Measurements from ENCODE around the gene ST8SIA5.

The ST8SIA5 gene

GRCh38 chr18:46705521-46705920, 51.3 kb downstream of the ST8SIA5 start:
- DNase-seq = no peak

- no peak for DNase-seq
Measured at GRCh38 chr18:46704816-46705215, 52.0 kb downstream of the ST8SIA5 start.

DNA sequence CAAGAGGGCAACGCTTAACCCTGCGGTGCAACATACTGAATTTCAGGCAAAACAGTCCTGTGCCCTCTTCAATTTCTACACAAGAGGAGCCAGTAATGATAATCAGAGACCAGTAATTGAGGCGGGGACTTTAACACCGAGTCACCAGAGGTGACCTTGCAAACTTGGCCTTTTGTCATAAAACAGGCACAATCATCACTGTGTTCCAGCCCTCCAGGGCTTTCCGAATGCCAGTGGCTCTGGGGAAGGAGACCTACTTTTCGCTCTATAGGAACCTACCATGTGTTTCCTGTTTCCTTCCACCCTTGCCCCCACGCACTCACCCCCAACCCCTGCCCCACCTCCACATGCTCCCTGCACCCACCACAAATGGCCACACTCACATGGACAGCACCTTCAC, 52.7 kb downstream of the ST8SIA5 start:
- DNase-seq = no peak

DNA sequence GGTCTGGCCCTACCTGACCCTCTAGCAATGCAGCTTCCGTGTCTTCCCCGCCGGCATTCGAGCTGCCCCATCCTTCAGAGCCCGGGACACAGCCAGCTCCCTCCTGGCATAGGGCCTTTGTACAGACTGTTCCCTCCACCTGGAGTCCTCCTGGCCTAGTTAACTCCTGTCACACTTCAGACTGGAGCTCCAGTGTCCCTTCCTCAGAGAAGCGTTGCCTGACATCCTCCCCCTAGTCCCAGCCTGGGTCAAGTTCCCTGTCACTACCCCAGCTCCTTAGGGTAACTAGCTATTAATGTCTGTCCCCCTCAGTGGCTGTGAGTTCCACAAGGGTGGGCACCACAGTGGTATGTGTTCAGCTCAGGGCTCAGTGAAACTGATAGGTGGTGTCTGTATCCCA, 54.4 kb downstream of the ST8SIA5 start:
- no peak for DNase-seq

DNA sequence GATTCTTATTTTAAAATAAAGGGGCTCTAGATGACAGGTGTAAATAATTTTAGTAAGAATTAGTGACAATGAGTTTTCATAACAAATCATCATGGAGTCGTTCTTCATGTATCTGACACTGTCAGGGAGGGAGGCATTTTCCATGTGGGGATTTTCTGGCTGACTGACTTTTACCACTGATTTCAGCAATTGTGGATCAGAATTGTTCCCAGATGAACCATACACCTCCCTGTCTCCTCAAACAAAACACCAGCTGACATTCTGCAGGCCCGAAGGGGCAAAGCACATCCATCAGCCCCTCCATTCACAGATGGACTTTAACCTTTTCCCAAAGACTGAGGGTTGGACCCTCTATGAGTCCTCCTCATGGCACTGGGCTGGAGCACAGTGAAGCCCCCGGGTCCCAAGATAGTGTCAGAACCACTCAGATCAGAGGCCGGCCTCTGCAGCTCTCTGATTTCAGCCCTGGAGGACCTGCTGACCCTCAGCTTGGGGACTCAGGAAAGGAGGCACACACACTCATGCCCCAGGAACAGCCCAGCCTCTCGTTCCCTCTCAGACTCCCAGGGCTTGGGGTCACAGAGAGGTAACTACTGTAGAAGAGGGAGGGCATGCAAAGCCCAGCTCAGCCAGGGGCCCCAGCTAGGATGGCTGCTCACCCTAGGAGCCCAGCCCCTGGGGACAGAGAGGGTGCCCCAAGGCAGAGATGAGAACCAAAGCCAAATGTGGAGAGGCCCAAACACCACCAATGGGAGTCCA, 56.6 kb downstream of the ST8SIA5 start:
- no peak for DNase-seq

DNA sequence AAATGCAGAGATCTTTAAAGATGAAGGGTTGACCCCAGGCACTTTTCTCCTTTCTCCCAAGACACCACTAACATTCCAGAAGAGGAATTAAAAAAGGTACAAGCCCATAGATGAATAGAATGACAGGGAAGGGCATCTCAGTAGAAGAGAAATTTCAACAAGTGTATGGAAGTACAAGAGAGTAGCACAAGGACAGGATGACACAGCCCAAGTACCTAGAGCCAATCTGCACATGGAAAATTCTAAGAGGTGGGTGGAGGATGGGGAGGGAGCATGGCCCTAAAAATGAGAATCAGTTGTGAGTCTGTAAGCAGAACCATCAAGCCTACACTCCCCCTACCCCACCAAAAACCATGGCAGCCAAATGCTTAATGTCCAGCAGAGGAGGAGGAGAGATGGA, 60.2 kb downstream of the ST8SIA5 start:
- no peak for DNase-seq

- DNase-seq = no peak
Measured at GRCh38 chr18:46696268-46696667, 60.6 kb downstream of the ST8SIA5 start.

DNA sequence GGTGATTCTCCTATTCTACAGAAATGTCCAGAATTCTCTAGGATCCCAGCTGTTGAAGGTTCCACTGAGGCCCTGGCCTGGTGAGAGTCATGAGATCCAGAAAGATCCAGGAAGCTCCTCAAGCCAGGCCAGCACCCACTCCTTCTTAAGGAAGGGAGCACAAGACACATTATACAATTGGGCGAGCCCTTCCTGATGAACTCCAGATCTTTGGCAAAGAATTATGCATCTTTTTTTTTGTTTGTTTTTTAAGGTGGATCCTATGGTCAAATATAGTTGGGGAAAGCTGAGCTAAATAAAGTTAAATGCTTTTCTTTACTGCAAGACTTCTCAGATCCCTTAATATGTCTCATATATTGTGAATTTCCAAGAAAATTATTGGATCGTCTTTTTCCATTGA, 62.9 kb downstream of the ST8SIA5 start:
- DNase-seq = no peak

DNA sequence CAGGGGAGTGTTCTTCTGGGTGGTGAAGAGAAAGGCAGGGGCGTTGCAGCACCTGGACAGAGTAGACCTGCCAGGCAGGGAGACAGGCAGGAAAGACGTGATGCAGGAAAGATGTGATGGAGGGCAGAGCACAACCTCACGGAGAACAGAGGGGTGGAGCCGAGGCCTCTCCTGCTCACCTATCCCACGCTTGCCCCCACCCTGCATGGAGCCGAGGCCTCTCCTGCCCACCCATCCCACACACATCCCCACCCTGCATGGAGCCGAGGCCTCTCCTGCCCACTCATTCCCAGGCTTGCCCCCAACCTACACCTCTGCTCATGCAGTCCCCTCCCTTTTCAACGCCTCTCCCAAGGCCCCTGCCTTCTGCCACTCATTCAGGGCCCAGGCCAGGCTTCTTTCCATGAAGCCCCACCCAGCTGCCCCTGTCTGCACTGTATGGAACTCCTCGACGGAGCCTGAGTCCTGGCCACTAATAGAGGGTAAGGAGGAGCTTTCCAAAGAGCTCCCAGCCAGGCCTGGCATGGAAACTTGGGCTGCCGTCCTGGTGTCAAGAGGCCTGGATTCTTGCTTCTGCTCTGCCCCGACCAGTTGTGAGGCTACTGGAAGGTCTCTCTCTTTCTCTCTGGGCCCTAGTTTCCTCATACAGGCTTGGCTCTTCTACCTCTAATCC, 67.9 kb downstream of the ST8SIA5 start:
- no peak for DNase-seq

GRCh38 chr18:46686186-46686585, 70.7 kb downstream of the ST8SIA5 start:
- no peak for DNase-seq

DNA sequence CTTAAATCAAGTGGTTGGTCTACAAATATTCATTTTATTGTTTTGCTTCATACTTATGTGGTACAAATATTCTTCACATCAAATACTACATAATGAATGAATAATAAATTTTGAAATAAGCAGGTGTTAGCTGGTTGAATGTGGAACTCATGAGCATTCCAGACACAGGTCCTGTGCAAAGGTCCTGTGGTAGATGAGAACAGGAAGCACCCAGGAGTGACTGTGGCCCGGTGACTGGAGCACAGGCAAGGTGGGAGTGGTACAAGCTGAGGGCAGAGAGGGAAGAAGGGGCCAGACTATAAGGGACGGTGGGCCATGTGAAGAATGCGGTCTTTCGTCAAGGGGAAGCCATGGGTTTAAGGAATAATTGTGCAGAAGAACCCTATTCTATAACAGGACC, 73.6 kb downstream of the ST8SIA5 start:
- no peak for DNase-seq

DNA sequence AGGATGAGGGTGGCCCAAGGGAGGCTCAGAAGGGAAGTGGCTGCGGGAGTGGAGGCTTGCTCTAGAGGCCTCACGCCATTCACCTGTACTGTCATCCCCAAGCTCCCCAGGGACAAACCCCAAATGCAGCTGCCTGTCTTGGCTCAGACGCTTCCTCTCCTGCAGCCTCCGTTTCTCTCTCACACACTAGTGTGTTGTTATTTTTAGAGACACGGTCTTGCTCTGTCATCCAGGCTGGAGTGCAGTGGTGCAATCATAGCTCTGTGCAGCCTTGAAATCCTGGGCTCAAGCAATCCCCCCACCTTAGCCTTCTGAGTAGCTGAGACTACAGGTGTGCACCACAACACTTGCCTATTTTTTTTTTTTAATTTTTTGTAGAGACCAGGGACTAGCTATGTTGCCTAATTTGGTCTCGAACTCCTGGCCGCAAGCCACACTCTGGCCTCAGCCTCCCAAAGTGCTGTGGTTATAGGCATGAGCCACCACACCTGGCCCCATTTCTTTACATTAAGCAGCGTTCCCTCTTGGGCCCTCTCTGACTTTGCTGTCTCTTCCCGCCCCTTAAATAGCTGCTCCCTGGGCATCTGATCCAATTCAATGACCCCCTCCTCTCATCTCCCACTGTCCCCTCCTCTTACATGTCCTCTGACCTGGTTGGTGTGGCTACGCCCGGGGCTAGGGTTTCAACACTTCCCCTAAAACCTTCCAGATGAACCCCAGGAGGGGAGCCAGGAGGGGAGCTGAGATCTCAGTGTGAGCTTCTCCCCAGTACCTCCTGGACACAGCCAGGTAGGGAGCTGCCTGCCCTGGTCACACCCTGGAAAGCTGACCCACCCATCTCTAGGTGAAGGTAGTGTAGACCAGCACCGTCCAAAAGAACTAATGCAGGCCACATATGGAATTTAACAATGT, 75.8 kb downstream of the ST8SIA5 start:
- DNase-seq = no peak

DNA sequence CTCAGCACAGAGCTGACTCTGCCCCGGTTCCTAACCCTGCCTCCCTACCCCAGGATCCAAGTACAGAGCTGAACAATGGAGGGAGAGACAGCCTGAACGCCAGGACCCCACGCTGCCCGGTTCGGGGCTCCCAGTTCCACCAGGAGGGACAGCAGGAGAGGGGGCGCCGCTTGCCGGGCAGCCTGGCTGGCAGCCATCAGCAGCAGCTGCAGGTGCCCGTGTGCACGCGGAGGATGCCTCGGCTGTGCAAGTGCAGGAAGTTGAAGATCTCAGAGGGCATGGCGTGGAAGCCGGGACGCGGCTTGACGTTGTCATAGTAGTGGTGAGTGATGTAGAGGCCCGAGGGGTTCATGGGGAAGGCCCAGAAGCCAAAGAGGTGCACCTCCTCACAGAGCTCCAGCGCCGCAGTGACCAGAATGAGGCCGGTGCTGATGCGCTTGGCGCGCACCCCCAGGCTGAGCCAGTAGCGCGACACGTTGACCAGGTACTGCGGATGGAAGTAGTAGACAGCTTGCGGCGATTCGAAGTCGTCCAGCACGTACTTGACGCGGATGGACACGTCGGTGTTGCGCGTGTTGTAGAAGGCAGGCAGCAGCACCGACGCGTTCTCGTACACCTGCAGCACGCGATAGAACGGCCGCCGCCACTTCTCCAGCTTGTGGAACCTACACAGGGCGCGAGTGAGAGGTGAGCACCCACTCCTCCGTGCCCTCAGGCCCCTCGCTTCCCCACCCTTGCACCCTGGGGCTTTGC, 76.8 kb downstream of the ST8SIA5 start:
- DNase-seq = no peak

DNA sequence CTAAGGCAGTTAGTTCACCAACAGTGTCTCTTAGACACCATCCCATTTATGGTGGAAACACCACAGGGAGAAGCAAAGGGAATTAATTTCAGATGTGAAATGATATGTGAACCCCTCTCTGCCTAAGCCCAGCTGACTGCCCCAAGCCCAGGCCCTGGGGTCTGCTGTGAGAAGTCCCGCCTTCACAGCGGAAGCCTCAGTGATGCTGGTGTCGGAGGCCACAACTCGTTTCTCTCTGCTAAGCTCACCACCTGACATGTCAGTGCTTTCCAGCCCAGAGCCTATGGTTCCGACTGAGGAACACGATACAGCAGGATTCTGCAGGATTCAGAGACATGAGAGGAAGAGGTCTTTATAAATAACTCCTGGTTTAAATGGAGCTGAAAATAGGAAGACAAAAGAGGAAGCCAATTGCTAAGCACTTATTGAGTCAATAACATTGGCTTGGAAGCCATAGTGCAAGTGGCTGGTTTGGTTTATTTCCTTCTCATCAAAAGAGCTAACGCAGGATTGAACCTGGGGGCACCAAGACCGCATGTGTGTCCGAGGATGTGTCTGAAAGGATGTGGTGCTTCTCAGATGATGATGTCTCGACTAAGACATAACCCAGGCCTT, 78.0 kb downstream of the ST8SIA5 start:
- DNase-seq = no peak

GRCh38 chr18:46678041-46678440, 78.8 kb downstream of the ST8SIA5 start:
- DNase-seq = no peak

DNA sequence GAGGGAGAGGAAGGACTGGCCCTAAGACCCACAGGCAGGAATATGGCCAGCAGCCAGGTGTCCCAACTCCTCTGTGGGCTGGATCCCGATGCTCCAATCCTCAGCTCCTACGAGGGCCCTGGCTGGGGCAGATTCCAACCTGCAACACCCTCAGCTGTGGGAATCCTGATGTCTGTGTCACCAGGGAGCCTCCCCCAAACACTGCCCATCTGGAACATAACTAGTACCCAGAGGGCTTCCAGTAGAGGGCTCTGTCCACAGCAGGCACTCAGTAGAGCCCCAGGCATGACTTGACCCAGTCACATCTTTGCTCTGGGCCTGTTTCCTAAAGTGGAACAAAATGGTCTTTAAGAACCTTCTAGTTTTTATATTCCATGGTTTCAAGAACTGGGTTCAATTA, 79.2 kb downstream of the ST8SIA5 start:
- no peak for DNase-seq

DNA sequence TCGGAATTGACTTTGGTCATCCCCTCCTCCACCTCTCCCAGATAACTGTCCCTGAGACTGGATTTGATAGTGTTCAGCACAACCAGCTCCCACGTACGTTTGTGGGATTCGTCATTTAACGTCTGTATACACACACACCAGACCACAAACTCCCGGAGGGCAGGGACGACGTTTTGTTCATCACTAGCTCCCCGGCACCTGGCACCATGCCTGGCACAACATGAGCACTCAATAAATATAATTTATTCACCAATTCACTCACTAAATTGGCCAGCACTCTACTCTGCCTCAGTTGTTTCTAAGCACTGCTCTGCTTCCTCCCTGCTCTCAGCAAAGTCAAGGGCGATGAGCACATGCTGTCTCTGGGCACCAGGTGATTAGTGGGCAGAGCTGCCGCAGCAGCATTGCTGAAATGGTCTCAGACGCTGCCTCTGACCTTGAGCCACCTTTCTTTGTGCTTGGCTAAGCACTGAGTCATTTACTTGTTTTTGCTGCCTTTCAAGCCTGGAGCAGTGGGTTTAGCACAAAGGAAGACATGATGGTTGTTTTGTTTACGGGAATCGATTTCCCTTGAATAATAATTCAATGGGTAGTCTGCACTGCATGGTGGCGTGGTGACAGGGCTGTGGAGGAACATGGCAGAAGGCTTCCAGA, 80.5 kb downstream of the ST8SIA5 start:
- DNase-seq = no peak

GRCh38 chr18:46675112-46675511, 81.7 kb downstream of the ST8SIA5 start:
- no peak for DNase-seq

GRCh38 chr18:46672062-46672970, 84.5 kb downstream of the ST8SIA5 start:
- no peak for DNase-seq

GRCh38 chr18:46668694-46669093, 88.2 kb downstream of the ST8SIA5 start:
- no peak for DNase-seq

DNA sequence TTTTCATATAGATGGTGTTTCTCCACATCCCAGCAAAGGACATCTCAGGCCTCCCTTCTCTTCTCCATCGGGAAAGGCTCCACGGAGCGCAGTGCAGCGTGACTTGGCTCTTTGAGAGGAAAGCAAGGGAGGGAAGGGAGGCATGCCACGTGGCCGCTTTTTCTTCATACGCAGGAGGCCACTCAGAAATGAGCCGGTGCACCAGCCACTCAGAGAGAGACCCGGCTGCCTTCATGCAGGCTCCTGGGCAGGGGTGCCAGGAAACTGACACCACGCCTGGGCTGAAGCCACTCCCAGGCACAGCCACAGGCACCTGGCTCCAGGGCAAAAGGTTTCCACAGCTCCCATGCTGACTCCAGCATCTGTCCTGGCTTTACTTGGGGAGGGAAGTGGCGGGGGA, 88.7 kb downstream of the ST8SIA5 start:
- DNase-seq = no peak

Measured in NCI-H446 treated with DMSO at 0.1 percent for 48 hours (cell line).